Endodermal cell (in vitro differentiated cells): ENCODE measurements around the gene MRO. TPM values are rescaled to one million over a fixed set of nuclear protein-coding genes. Genes with fewer than 3 reads are reported as not detected.

Experiments used
- DNase-seq: peaks from one replicate; pipeline ENCODE4 v3.0.0-alpha.2; 2017
- H3K27ac ChIP-seq: 2 replicates; pipeline ENCODE4 v1.5.1; 2013; ENCODE audit warnings: mild to moderate bottlenecking, low read depth, low read length, moderate library complexity
- H3K27me3 ChIP-seq: 2 replicates; pipeline ENCODE4 v1.6.1; 2013; ENCODE audit warnings: mild to moderate bottlenecking, low read length, moderate library complexity; ENCODE audit not compliant: insufficient read depth, control insufficient read depth, poor library complexity, severe bottlenecking
- H3K36me3 ChIP-seq: 2 replicates; pipeline ENCODE4 v1.7.0; 2013; ENCODE audit warnings: mild to moderate bottlenecking, low read length, moderate library complexity; ENCODE audit not compliant: control insufficient read depth, insufficient read depth
- H3K4me1 ChIP-seq: one replicate; pipeline ENCODE4 v1.7.0; 2013; ENCODE audit warnings: low read length; ENCODE audit not compliant: control insufficient read depth, insufficient read depth
- H3K4me3 ChIP-seq: 2 replicates; pipeline ENCODE4 v1.5.1; 2013; ENCODE audit warnings: mild to moderate bottlenecking, low read length, moderate library complexity
- H3K9ac ChIP-seq: 2 replicates; pipeline ENCODE4 v1.6.1; 2013; ENCODE audit warnings: mild to moderate bottlenecking, low read length, moderate library complexity; ENCODE audit not compliant: poor library complexity, severe bottlenecking; ENCODE audit errors: extremely low read depth
- H3K9me3 ChIP-seq: 2 replicates; pipeline ENCODE4 v1.6.1; 2013; ENCODE audit warnings: mild to moderate bottlenecking, low read length, moderate library complexity; ENCODE audit not compliant: control insufficient read depth
- H3K27ac Mint-ChIP-seq: 2 replicates; pipeline ENCODE4 v1.8.0; 2020; ENCODE audit warnings: mixed read lengths
- H3K27me3 Mint-ChIP-seq: 2 replicates; pipeline ENCODE4 v1.8.0; 2021; ENCODE audit warnings: mild to moderate bottlenecking, mixed read lengths; ENCODE audit not compliant: insufficient read depth
- H3K36me3 Mint-ChIP-seq: 2 replicates; pipeline ENCODE4 v1.8.0; 2020; ENCODE audit warnings: low read depth, mixed read lengths
- H3K4me1 Mint-ChIP-seq: 2 replicates; pipeline ENCODE4 v1.8.0; 2020; ENCODE audit warnings: mixed read lengths
- H3K4me3 Mint-ChIP-seq: 2 replicates; pipeline ENCODE4 v1.8.0; 2020; ENCODE audit warnings: mild to moderate bottlenecking, moderate library complexity, mixed read lengths
- H3K9me3 Mint-ChIP-seq: 2 replicates; pipeline ENCODE4 v1.8.0; 2020; ENCODE audit warnings: mild to moderate bottlenecking, mixed read lengths
- WGBS, 2 experiments: methylation state at CpG; one replicate each; pipeline versions ENCODE4 v1.1.5 to v1.1.7; 2013; ENCODE audit warnings: missing lambda C conversion rate in 2 of 2, mixed read lengths in 1 of 2; ENCODE audit not compliant: insufficient coverage in 1 of 2, insufficient read length in 1 of 2; 5-methylcytosine and 5-hydroxymethylcytosine counted together
- total RNA-seq, 2 donors: library from RNA; stranded (reverse); fragmentation: NEBNext Ultra II Directional in 1 of 2; extraction: Animal tissue kit (Norgen Biotek cat#: 25700) in 1 of 2; gene quantifications; 2 replicates in 1 of 2; 3 replicates in 1 of 2; pipeline ENCODE4 v1.2.1, GENCODE V29; 2021
- TF ChIP-seq, protein P1 (sequence below): fragments of 200-600 bp; sonication (generic); conservative IDR thresholded peaks from 2 replicates; pipeline ENCODE4 v1.5.0; 2021; ENCODE audit warnings: antibody characterized with exemption, mild to moderate bottlenecking

The MRO gene
- total RNA-seq, 2 donors from 2014 or later: 0.35 to 0.55 TPM

DNA sequence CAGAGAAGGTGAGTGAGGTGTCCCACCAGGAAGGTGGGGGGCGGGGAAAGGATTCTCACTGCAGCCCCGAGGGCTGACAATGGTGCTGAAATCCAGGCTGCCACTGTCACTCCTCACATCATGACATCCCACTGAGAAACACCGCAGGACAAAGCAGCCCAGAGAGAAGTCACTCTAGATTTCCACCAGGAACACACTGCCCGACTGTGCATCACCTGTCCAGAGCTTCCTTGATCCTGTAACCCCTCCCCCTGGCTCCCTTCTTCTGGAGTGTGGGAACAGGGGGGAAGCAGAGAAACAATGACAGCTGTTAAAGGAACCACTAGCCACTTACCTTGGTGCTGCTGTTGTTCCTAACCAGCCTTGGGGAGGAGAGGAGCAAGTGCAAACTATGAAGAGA lies 69.9 kb downstream of the MRO start:
- H3K9me3 ChIP-seq: peaks cover 14% of the 10 kb centered on the region
- Mint-ChIP-seq H3K27ac (peak overlapping the region; percentile 4), H3K4me3 (peak overlapping the region; percentile 25), H3K9me3 (peaks cover 19% of the 10 kb centered on the region), H3K4me1 (peaks cover 52% of the 10 kb centered on the region), H3K27me3 (peaks cover 2% of the 10 kb centered on the region), H3K36me3 (no peaks in the 10 kb centered on the region)
- WGBS, 2 experiments: 64 to 73% methylated on average over 2 to 4 of the region's 4 CpGs
- no peak overlapping the region for H3K27ac ChIP-seq
- H3K27me3 ChIP-seq: no peaks in the 10 kb centered on the region
- TF ChIP-seq, protein P1, sequence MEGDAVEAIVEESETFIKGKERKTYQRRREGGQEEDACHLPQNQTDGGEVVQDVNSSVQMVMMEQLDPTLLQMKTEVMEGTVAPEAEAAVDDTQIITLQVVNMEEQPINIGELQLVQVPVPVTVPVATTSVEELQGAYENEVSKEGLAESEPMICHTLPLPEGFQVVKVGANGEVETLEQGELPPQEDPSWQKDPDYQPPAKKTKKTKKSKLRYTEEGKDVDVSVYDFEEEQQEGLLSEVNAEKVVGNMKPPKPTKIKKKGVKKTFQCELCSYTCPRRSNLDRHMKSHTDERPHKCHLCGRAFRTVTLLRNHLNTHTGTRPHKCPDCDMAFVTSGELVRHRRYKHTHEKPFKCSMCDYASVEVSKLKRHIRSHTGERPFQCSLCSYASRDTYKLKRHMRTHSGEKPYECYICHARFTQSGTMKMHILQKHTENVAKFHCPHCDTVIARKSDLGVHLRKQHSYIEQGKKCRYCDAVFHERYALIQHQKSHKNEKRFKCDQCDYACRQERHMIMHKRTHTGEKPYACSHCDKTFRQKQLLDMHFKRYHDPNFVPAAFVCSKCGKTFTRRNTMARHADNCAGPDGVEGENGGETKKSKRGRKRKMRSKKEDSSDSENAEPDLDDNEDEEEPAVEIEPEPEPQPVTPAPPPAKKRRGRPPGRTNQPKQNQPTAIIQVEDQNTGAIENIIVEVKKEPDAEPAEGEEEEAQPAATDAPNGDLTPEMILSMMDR: no peak
- peak; percentile 57 for DNase-seq
- H3K9ac ChIP-seq: no peak overlapping the region
- no peaks in the 10 kb centered on the region for H3K36me3 ChIP-seq
- peaks cover 10% of the 10 kb centered on the region for H3K4me1 ChIP-seq
- H3K4me3 ChIP-seq: no peak overlapping the region

DNA sequence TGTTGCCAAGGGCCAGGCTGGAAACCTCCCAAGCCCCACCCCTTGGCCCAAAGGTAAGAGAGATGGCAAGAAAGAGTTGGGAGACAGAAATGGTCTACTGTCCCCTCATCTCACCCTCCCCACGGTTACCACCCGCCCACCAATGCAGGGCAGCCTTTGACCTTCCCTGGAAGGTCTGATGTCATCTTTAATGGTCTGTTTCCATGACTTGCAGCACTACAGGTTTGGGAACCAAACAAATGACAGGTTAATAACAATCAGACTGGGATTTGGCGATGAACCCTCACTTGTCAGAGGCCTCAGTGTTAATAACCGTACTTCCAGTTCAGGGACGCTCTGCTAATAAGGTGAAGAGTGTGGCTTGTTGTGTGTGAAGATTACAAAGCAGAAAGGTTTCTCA lies 70.4 kb downstream of the MRO start:
- no peaks in the 10 kb centered on the region for H3K27me3 ChIP-seq
- peak overlapping the region; percentile 95 for H3K27ac ChIP-seq
- no peak overlapping the region for H3K4me3 ChIP-seq
- peak; percentile 46 for DNase-seq
- WGBS, 2 experiments: 84% methylated on average over 5 of the region's 5 CpGs
- Mint-ChIP-seq H3K9me3 (peaks cover 16% of the 10 kb centered on the region), H3K4me3 (peak overlapping the region; percentile 25), H3K27me3 (peaks cover 2% of the 10 kb centered on the region), H3K27ac (peak overlapping the region; percentile 4), H3K36me3 (no peaks in the 10 kb centered on the region), H3K4me1 (peaks cover 52% of the 10 kb centered on the region)
- H3K9ac ChIP-seq: no peak overlapping the region
- peaks cover 13% of the 10 kb centered on the region for H3K9me3 ChIP-seq
- H3K36me3 ChIP-seq: no peaks in the 10 kb centered on the region
- TF ChIP-seq, protein P1: no peak
- H3K4me1 ChIP-seq: peaks cover 10% of the 10 kb centered on the region

DNA sequence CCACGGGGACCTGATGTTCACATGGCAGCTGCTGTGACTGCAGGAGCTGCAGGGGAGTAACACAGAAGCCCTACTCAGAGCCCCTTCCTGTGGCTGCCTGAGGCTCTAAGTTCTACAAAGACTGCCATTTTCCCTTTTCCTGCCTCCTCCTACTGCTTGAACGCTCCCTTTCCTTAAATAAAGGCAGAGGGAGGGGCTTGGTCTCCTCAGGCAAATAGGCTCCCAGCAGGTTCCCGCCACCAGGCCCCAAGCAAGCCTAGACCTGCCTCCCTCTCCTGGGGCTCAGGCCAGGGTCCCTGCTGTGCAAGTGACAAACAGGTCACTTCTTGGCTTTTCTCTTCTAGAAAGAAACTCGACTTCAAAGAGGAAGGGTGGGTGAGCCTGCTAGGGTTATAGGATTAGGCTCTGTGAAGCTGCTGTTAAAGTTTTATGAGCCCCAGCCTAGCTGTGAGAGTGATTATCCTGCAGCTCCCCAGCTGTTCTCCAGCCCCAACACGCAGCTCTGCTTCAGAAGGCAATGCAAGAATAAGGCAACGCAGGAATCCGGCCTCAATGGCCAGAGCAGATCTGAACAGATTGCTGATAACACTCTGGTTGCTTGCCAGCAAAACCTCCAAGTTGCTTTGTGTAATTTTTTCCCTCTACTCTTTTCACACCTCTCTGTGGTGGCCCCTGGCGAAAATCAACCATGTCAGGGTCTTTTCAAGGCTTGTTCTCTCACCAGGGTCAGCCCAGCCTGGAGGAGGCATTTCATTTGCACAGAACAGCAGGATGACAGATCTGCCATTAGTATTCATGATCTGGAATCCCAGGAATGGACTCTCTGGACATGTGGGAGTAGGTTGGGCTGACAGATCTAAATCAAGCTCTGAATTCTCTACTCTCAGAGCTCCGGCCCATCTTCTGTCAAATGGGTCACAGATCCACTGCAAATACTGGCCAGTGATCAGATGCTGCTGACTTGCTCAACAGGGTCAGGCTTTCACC lies 71.3 kb downstream of the MRO start:
- H3K27me3 ChIP-seq: no peaks in the 10 kb centered on the region
- H3K4me3 ChIP-seq: peak overlapping the region; percentile 56
- H3K27me3 Mint-ChIP-seq: peaks cover 2% of the 10 kb centered on the region
- H3K9me3 Mint-ChIP-seq: peaks cover 17% of the 10 kb centered on the region
- peak overlapping the region; percentile 74 for H3K27ac Mint-ChIP-seq
- WGBS, 2 experiments: 32 to 48% methylated on average over 5 to 9 of the region's 9 CpGs
- peak; percentile 91 for DNase-seq
- peaks cover 52% of the 10 kb centered on the region for H3K4me1 Mint-ChIP-seq
- no peaks in the 10 kb centered on the region for H3K36me3 Mint-ChIP-seq
- no peak overlapping the region for H3K9ac ChIP-seq
- H3K36me3 ChIP-seq: no peaks in the 10 kb centered on the region
- peaks cover 13% of the 10 kb centered on the region for H3K9me3 ChIP-seq
- peak overlapping the region; percentile 95 for H3K27ac ChIP-seq
- H3K4me1 ChIP-seq: peaks cover 10% of the 10 kb centered on the region
- peak overlapping the region; percentile 27 for H3K4me3 Mint-ChIP-seq
- TF ChIP-seq, protein P1: no peak
